WTC11 (cell line): ENCODE measurements around the gene AGO3. TPM values are rescaled to one million over a fixed set of nuclear protein-coding genes. Genes with fewer than 3 reads are reported as not detected.

Experiments
- ATAC-seq: fragments of 200-7000 bp; cut with Tn5 transposase; 2 replicates; pipeline ENCODE4 v1.10.0; 2021; ENCODE audit warnings: mild to moderate bottlenecking, moderate library complexity
- CTCF ChIA-PET: fragments of 300-600 bp; sonication (Branson Sonifier 250); formaldehyde crosslinking; loops from one replicate; lab custom pipeline; 2021; ENCODE audit warnings: antibody characterized with exemption; lab: Charles Lee
- POLR2A ChIA-PET: fragments of 350-600 bp; sonication (Branson Sonifier 250); formaldehyde crosslinking; loops from one replicate; lab custom pipeline; 2021; ENCODE audit warnings: antibody characterized with exemption; lab: Charles Lee
- DNase-seq: peaks from one replicate; pipeline ENCODE4 v3.0.0; 2021; ENCODE audit warnings: low spot score
- H3K27ac Mint-ChIP-seq: 2 replicates; pipeline ENCODE4 v1.8.0; 2021; ENCODE audit warnings: mixed read lengths
- H3K27me3 Mint-ChIP-seq: 2 replicates; pipeline ENCODE4 v1.8.0; 2021; ENCODE audit warnings: low read depth, mild to moderate bottlenecking, moderate library complexity, mixed read lengths
- H3K36me3 Mint-ChIP-seq: 2 replicates; pipeline ENCODE4 v1.8.0; 2021; ENCODE audit warnings: mixed read lengths
- H3K4me1 Mint-ChIP-seq: 2 replicates; pipeline ENCODE4 v1.8.0; 2022; ENCODE audit warnings: mixed read lengths
- H3K4me3 Mint-ChIP-seq: 2 replicates; pipeline ENCODE4 v1.8.0; 2021; ENCODE audit warnings: mild to moderate bottlenecking, moderate library complexity, mixed read lengths
- H3K9me3 Mint-ChIP-seq: 2 replicates; pipeline ENCODE4 v1.8.0; 2021; ENCODE audit warnings: mixed read lengths
- ATF1 ChIP-seq: sonication (generic); formaldehyde crosslinking; IDR thresholded peaks from 2 replicates; pipeline ENCODE4 v1.8.1; 2023; ENCODE audit warnings: mild to moderate bottlenecking, moderate library complexity, missing genetic modification reagents
- NFATC4 ChIP-seq: fragments of 250-450 bp; sonication (Bioruptor Pico); IDR thresholded peaks from 2 replicates; pipeline ENCODE4 v1.9.0; 2021; ENCODE audit warnings: mild to moderate bottlenecking
- NR3C1 ChIP-seq: sonication (generic); formaldehyde crosslinking; conservative IDR thresholded peaks from 2 replicates; pipeline ENCODE4 v1.8.1; 2023; ENCODE audit warnings: low read depth, mild to moderate bottlenecking, missing genetic modification reagents
- RELA ChIP-seq: sonication (generic); formaldehyde crosslinking; IDR thresholded peaks from 2 replicates; pipeline ENCODE4 v1.8.1; 2022; ENCODE audit warnings: missing genetic modification reagents, mild to moderate bottlenecking, borderline replicate concordance
- SOX15 ChIP-seq: fragments of 250-450 bp; sonication (Bioruptor Pico); IDR thresholded peaks from 2 replicates; pipeline ENCODE4 v1.9.0; 2021; ENCODE audit warnings: mild to moderate bottlenecking
- TP53 ChIP-seq: sonication (generic); formaldehyde crosslinking; IDR thresholded peaks from 2 replicates; pipeline ENCODE4 v1.8.1; 2023; ENCODE audit warnings: mild to moderate bottlenecking, missing genetic modification reagents
- ZBTB43 ChIP-seq: sonication (generic); formaldehyde crosslinking; IDR thresholded peaks from 2 replicates; pipeline ENCODE4 v1.8.1; 2023; ENCODE audit warnings: mild to moderate bottlenecking, missing genetic modification reagents
- ZMAT4 ChIP-seq: fragments of 250-450 bp; sonication (Bioruptor Pico); IDR thresholded peaks from 2 replicates; pipeline ENCODE4 v1.9.0; 2021; ENCODE audit warnings: mild to moderate bottlenecking
- ZNF138 ChIP-seq: sonication (generic); formaldehyde crosslinking; conservative IDR thresholded peaks from 2 replicates; pipeline ENCODE4 v1.8.1; 2022; ENCODE audit warnings: mild to moderate bottlenecking, moderate library complexity, missing genetic modification reagents
- ZNF219 ChIP-seq: sonication (generic); formaldehyde crosslinking; IDR thresholded peaks from 2 replicates; pipeline ENCODE4 v1.8.0; 2023; ENCODE audit warnings: missing genetic modification reagents, mild to moderate bottlenecking, borderline replicate concordance
- ZNF232 ChIP-seq: sonication (generic); formaldehyde crosslinking; IDR thresholded peaks from 2 replicates; pipeline ENCODE4 v1.8.0; 2022; ENCODE audit warnings: mild to moderate bottlenecking, missing genetic modification reagents
- ZNF317 ChIP-seq: sonication (generic); formaldehyde crosslinking; IDR thresholded peaks from 2 replicates; pipeline ENCODE4 v1.8.1; 2023; ENCODE audit warnings: low read depth, mild to moderate bottlenecking, moderate library complexity, missing genetic modification reagents, borderline replicate concordance
- total RNA-seq: library from RNA; stranded (reverse); gene quantifications from 3 replicates; pipeline ENCODE4 v1.2.3, GENCODE V29; 2021
- TF ChIP-seq, protein P1 (sequence below): sonication (generic); formaldehyde crosslinking; IDR thresholded peaks from 2 replicates; pipeline ENCODE4 v1.8.1; 2022; ENCODE audit warnings: mild to moderate bottlenecking, moderate library complexity, missing genetic modification reagents
- TF ChIP-seq, protein P2 (sequence below): sonication (generic); formaldehyde crosslinking; IDR thresholded peaks from 2 replicates; pipeline ENCODE4 v1.8.0; 2023; ENCODE audit warnings: missing genetic modification reagents, mild to moderate bottlenecking, borderline replicate concordance
- TF ChIP-seq, protein P3 (sequence below): fragments of 250-450 bp; sonication (Bioruptor Pico); IDR thresholded peaks from 2 replicates; pipeline ENCODE4 v1.9.0; 2021; ENCODE audit warnings: mild to moderate bottlenecking, borderline replicate concordance
- TF ChIP-seq, protein P4 (sequence below): sonication (generic); formaldehyde crosslinking; IDR thresholded peaks from 2 replicates; pipeline ENCODE4 v1.8.1; 2022; ENCODE audit warnings: mild to moderate bottlenecking, missing genetic modification reagents, moderate library complexity, borderline replicate concordance
- TF ChIP-seq, protein P5 (sequence below): sonication (generic); formaldehyde crosslinking; IDR thresholded peaks from 2 replicates; pipeline ENCODE4 v1.8.0; 2022; ENCODE audit warnings: mild to moderate bottlenecking, missing genetic modification reagents

AGO3 gene
- total RNA-seq, 1 experiment from 2014 or later, result 26.8 TPM

DNA sequence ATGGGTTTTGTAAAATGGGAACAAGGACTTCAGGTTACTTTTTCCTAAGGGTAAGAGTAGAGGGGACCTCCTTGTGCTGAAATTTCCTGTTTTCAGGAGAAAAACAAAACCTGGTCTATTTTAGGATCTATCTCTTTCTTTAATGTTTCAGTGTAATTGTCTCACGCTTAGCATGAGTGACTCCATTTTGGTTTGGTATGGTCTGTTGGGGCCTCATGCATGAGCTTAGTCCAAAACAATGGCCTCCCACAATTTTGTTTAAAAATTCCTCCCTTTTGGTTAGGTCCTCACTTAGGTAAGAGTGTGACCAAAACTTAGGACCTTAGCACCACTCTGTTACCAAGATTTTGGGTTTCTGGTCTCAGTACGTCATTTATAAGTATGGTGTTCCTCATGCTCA lies 85.8 kb downstream of the AGO3 start:
- peaks cover 5% of the 10 kb centered on the region for H3K9me3 Mint-ChIP-seq
- no peak overlapping the region for H3K4me3 Mint-ChIP-seq
- ChIA-PET POLR2A (no interaction called here), CTCF (no interaction called here)
- ATAC-seq (no peak), DNase-seq (no peak)
- H3K27ac Mint-ChIP-seq, result no peak overlapping the region
- no peaks in the 10 kb centered on the region for H3K27me3 Mint-ChIP-seq
- peaks cover 17% of the 10 kb centered on the region for H3K36me3 Mint-ChIP-seq
- TF ChIP-seq, protein P1, sequence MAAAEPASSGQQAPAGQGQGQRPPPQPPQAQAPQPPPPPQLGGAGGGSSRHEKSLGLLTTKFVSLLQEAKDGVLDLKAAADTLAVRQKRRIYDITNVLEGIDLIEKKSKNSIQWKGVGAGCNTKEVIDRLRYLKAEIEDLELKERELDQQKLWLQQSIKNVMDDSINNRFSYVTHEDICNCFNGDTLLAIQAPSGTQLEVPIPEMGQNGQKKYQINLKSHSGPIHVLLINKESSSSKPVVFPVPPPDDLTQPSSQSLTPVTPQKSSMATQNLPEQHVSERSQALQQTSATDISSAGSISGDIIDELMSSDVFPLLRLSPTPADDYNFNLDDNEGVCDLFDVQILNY (CRISPR knock-in tag), result no peak
- TF ChIP-seq NR3C1 (CRISPR knock-in tag) (no peak), ZNF317 (no peak), TP53 (CRISPR knock-in tag) (no peak), ZNF232 (CRISPR knock-in tag) (no peak)
- TF ChIP-seq, protein P2, sequence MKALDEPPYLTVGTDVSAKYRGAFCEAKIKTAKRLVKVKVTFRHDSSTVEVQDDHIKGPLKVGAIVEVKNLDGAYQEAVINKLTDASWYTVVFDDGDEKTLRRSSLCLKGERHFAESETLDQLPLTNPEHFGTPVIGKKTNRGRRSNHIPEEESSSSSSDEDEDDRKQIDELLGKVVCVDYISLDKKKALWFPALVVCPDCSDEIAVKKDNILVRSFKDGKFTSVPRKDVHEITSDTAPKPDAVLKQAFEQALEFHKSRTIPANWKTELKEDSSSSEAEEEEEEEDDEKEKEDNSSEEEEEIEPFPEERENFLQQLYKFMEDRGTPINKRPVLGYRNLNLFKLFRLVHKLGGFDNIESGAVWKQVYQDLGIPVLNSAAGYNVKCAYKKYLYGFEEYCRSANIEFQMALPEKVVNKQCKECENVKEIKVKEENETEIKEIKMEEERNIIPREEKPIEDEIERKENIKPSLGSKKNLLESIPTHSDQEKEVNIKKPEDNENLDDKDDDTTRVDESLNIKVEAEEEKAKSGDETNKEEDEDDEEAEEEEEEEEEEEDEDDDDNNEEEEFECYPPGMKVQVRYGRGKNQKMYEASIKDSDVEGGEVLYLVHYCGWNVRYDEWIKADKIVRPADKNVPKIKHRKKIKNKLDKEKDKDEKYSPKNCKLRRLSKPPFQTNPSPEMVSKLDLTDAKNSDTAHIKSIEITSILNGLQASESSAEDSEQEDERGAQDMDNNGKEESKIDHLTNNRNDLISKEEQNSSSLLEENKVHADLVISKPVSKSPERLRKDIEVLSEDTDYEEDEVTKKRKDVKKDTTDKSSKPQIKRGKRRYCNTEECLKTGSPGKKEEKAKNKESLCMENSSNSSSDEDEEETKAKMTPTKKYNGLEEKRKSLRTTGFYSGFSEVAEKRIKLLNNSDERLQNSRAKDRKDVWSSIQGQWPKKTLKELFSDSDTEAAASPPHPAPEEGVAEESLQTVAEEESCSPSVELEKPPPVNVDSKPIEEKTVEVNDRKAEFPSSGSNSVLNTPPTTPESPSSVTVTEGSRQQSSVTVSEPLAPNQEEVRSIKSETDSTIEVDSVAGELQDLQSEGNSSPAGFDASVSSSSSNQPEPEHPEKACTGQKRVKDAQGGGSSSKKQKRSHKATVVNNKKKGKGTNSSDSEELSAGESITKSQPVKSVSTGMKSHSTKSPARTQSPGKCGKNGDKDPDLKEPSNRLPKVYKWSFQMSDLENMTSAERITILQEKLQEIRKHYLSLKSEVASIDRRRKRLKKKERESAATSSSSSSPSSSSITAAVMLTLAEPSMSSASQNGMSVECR (CRISPR knock-in tag), result no peak
- TF ChIP-seq, all 79 proteins: peak for 0
- no peaks in the 10 kb centered on the region for H3K4me1 Mint-ChIP-seq

GRCh38 chr1:36023098-36023769 lies 92.3 kb downstream of the AGO3 start:
- ChIA-PET CTCF (no interaction called here), POLR2A (no interaction called here)
- Mint-ChIP-seq H3K27me3 (no peaks in the 10 kb centered on the region), H3K4me3 (no peak overlapping the region), H3K9me3 (no peaks in the 10 kb centered on the region), H3K4me1 (no peaks in the 10 kb centered on the region), H3K36me3 (peaks cover 27% of the 10 kb centered on the region), H3K27ac (no peak overlapping the region)
- no peak for ATAC-seq
- DNase-seq, result no peak
- TF ChIP-seq, protein P1 (CRISPR knock-in tag), result no peak
- TF ChIP-seq, protein P3, sequence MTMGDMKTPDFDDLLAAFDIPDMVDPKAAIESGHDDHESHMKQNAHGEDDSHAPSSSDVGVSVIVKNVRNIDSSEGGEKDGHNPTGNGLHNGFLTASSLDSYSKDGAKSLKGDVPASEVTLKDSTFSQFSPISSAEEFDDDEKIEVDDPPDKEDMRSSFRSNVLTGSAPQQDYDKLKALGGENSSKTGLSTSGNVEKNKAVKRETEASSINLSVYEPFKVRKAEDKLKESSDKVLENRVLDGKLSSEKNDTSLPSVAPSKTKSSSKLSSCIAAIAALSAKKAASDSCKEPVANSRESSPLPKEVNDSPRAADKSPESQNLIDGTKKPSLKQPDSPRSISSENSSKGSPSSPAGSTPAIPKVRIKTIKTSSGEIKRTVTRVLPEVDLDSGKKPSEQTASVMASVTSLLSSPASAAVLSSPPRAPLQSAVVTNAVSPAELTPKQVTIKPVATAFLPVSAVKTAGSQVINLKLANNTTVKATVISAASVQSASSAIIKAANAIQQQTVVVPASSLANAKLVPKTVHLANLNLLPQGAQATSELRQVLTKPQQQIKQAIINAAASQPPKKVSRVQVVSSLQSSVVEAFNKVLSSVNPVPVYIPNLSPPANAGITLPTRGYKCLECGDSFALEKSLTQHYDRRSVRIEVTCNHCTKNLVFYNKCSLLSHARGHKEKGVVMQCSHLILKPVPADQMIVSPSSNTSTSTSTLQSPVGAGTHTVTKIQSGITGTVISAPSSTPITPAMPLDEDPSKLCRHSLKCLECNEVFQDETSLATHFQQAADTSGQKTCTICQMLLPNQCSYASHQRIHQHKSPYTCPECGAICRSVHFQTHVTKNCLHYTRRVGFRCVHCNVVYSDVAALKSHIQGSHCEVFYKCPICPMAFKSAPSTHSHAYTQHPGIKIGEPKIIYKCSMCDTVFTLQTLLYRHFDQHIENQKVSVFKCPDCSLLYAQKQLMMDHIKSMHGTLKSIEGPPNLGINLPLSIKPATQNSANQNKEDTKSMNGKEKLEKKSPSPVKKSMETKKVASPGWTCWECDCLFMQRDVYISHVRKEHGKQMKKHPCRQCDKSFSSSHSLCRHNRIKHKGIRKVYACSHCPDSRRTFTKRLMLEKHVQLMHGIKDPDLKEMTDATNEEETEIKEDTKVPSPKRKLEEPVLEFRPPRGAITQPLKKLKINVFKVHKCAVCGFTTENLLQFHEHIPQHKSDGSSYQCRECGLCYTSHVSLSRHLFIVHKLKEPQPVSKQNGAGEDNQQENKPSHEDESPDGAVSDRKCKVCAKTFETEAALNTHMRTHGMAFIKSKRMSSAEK (CRISPR knock-in tag), result no peak
- no peak for TF ChIP-seq ZNF232 (CRISPR knock-in tag)
- no peak for TF ChIP-seq NFATC4 (CRISPR knock-in tag)
- TF ChIP-seq, protein P4, sequence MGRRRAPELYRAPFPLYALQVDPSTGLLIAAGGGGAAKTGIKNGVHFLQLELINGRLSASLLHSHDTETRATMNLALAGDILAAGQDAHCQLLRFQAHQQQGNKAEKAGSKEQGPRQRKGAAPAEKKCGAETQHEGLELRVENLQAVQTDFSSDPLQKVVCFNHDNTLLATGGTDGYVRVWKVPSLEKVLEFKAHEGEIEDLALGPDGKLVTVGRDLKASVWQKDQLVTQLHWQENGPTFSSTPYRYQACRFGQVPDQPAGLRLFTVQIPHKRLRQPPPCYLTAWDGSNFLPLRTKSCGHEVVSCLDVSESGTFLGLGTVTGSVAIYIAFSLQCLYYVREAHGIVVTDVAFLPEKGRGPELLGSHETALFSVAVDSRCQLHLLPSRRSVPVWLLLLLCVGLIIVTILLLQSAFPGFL (CRISPR knock-in tag), result no peak
- no peak for TF ChIP-seq ZBTB43
- no peak for TF ChIP-seq ATF1 (CRISPR knock-in tag)
- TF ChIP-seq ZNF219 (CRISPR knock-in tag), result no peak
- TF ChIP-seq RELA, result no peak
- TF ChIP-seq, protein P5, sequence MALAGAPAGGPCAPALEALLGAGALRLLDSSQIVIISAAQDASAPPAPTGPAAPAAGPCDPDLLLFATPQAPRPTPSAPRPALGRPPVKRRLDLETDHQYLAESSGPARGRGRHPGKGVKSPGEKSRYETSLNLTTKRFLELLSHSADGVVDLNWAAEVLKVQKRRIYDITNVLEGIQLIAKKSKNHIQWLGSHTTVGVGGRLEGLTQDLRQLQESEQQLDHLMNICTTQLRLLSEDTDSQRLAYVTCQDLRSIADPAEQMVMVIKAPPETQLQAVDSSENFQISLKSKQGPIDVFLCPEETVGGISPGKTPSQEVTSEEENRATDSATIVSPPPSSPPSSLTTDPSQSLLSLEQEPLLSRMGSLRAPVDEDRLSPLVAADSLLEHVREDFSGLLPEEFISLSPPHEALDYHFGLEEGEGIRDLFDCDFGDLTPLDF (CRISPR knock-in tag), result no peak
- TF ChIP-seq ZNF138, result no peak
- TF ChIP-seq ZMAT4, result no peak
- TF ChIP-seq SOX15 (CRISPR knock-in tag), result no peak
